ENCODE results near the gene CPXM2. TPM values are rescaled to one million over a fixed set of nuclear protein-coding genes. Genes with fewer than 3 reads are reported as not detected.

Gene CPXM2
- total RNA-seq, 1 donor from 2014 or later: 0.33 TPM

GRCh38 chr10:123884351-123884906 lies 7.2 kb downstream of the CPXM2 start:
- TF ChIP-seq CTCF (IDR thresholded peaks at IDR 0.05; ENCODE audit: unreplicated experiment): no peak
- no peaks in the 10 kb centered on the region for H3K9me3 Mint-ChIP-seq (ENCODE audit: unreplicated experiment)
- no peaks in the 10 kb centered on the region for H3K27me3 Mint-ChIP-seq (ENCODE audit: unreplicated experiment)
- H3K4me3 Mint-ChIP-seq (ENCODE audit: unreplicated experiment): no peak overlapping the region
- no peaks in the 10 kb centered on the region for H3K36me3 Mint-ChIP-seq (ENCODE audit: low read depth, unreplicated experiment)
- no peak overlapping the region for H3K27ac Mint-ChIP-seq (ENCODE audit: unreplicated experiment)
- no peaks in the 10 kb centered on the region for H3K4me1 Mint-ChIP-seq (ENCODE audit: unreplicated experiment)
- no peak for DNase-seq (ENCODE audit: low spot score)

GRCh38 chr10:123883673-123884320 lies 7.8 kb downstream of the CPXM2 start:
- Mint-ChIP-seq H3K4me3 (ENCODE audit: unreplicated experiment) (no peak overlapping the region), H3K36me3 (ENCODE audit: low read depth, unreplicated experiment) (no peaks in the 10 kb centered on the region), H3K27me3 (ENCODE audit: unreplicated experiment) (no peaks in the 10 kb centered on the region), H3K4me1 (ENCODE audit: unreplicated experiment) (no peaks in the 10 kb centered on the region), H3K9me3 (ENCODE audit: unreplicated experiment) (no peaks in the 10 kb centered on the region), H3K27ac (ENCODE audit: unreplicated experiment) (no peak overlapping the region)
- DNase-seq (ENCODE audit: low spot score): no peak
- TF ChIP-seq CTCF (IDR thresholded peaks at IDR 0.05; ENCODE audit: unreplicated experiment): no peak

GRCh38 chr10:123882681-123883445 lies 8.7 kb downstream of the CPXM2 start:
- Mint-ChIP-seq H3K9me3 (ENCODE audit: unreplicated experiment) (no peaks in the 10 kb centered on the region), H3K4me1 (ENCODE audit: unreplicated experiment) (no peaks in the 10 kb centered on the region), H3K4me3 (ENCODE audit: unreplicated experiment) (no peak overlapping the region), H3K27me3 (ENCODE audit: unreplicated experiment) (no peaks in the 10 kb centered on the region), H3K36me3 (ENCODE audit: low read depth, unreplicated experiment) (no peaks in the 10 kb centered on the region), H3K27ac (ENCODE audit: unreplicated experiment) (no peak overlapping the region)
- no peak for DNase-seq (ENCODE audit: low spot score)
- TF ChIP-seq CTCF (IDR thresholded peaks at IDR 0.05; ENCODE audit: unreplicated experiment): no peak

GRCh38 chr10:123882177-123882576 lies 9.4 kb downstream of the CPXM2 start:
- TF ChIP-seq CTCF (IDR thresholded peaks at IDR 0.05; ENCODE audit: unreplicated experiment): no peak
- Mint-ChIP-seq H3K9me3 (ENCODE audit: unreplicated experiment) (no peaks in the 10 kb centered on the region), H3K27me3 (ENCODE audit: unreplicated experiment) (no peaks in the 10 kb centered on the region), H3K36me3 (ENCODE audit: low read depth, unreplicated experiment) (no peaks in the 10 kb centered on the region), H3K27ac (ENCODE audit: unreplicated experiment) (no peak overlapping the region), H3K4me3 (ENCODE audit: unreplicated experiment) (no peak overlapping the region), H3K4me1 (ENCODE audit: unreplicated experiment) (no peaks in the 10 kb centered on the region)
- no peak for DNase-seq (ENCODE audit: low spot score)
